ENCODE data around the gene RBFOX1.

DNA sequence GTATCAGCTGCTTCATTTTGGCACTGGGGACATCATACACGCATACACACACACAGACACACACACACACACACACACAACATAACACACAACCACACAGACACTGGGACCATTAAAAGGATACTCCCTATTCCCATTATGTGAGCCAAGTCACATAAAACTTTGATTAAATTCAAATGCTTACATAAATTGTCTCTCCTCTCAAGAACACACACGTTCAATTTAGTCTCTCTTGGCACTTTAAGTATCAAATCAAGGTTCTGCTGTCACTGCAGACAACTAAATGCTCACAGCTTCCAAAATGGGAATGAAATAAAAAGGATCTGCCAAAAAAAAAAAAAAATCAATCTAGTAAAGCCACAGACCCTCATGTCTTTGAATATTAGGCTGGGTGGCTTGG, 184.9 kb downstream of the RBFOX1 start:
- TF ChIP-seq, protein P1, sequence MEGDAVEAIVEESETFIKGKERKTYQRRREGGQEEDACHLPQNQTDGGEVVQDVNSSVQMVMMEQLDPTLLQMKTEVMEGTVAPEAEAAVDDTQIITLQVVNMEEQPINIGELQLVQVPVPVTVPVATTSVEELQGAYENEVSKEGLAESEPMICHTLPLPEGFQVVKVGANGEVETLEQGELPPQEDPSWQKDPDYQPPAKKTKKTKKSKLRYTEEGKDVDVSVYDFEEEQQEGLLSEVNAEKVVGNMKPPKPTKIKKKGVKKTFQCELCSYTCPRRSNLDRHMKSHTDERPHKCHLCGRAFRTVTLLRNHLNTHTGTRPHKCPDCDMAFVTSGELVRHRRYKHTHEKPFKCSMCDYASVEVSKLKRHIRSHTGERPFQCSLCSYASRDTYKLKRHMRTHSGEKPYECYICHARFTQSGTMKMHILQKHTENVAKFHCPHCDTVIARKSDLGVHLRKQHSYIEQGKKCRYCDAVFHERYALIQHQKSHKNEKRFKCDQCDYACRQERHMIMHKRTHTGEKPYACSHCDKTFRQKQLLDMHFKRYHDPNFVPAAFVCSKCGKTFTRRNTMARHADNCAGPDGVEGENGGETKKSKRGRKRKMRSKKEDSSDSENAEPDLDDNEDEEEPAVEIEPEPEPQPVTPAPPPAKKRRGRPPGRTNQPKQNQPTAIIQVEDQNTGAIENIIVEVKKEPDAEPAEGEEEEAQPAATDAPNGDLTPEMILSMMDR (IDR thresholded peaks at IDR 0.05), result no peak
- TF ChIP-seq POLR2A (IDR thresholded peaks at IDR 0.05), result no peak

Measured in Peyer's patch (tissue), 4 donors.